HG03442 (cell line): Measurements from ENCODE around the gene PRDM1.

Experiments used
- ATAC-seq: cut with Tn5 transposase; IDR thresholded peaks from one replicate; pipeline ENCODE4 v1.9.1; 2021; ENCODE audit warnings: mild to moderate bottlenecking, moderate library complexity; ENCODE audit not compliant: unreplicated experiment

Gene PRDM1

GRCh38 chr6:106069478-106069877 lies 16.7 kb upstream of the PRDM1 start:
- ATAC-seq = no peak

GRCh38 chr6:106070636-106071035 lies 15.5 kb upstream of the PRDM1 start:
- no peak for ATAC-seq

- no peak for ATAC-seq
These were observed 13.5 kb upstream of the PRDM1 start for GRCh38 chr6:106072501-106073090.

GRCh38 chr6:106074146-106074545 lies 12.0 kb upstream of the PRDM1 start:
- no peak for ATAC-seq

GRCh38 chr6:106076139-106076538 lies 10.0 kb upstream of the PRDM1 start:
- ATAC-seq = no peak

- ATAC-seq = no peak
These were observed 9.0 kb upstream of the PRDM1 start for GRCh38 chr6:106077170-106077569.

GRCh38 chr6:106077881-106078280 lies 8.3 kb upstream of the PRDM1 start:
- ATAC-seq = no peak

GRCh38 chr6:106079961-106080762 lies 6.0 kb upstream of the PRDM1 start:
- no peak for ATAC-seq

GRCh38 chr6:106080763-106081095 lies 5.4 kb upstream of the PRDM1 start:
- no peak for ATAC-seq

- ATAC-seq = no peak
These were observed 4.4 kb upstream of the PRDM1 start for GRCh38 chr6:106081715-106082114.

- no peak for ATAC-seq
These were observed 3.3 kb upstream of the PRDM1 start for GRCh38 chr6:106082735-106083398.

- no peak for ATAC-seq
These were observed 2.5 kb upstream of the PRDM1 start for GRCh38 chr6:106083618-106084017.

GRCh38 chr6:106084106-106084988 lies 1.8 kb upstream of the PRDM1 start:
- ATAC-seq = peak; percentile 75

- no peak for ATAC-seq
These were observed 996 bp upstream of the PRDM1 start for GRCh38 chr6:106084989-106085691.

GRCh38 chr6:106085692-106085983 lies 498 bp upstream of the PRDM1 start:
- no peak for ATAC-seq

GRCh38 chr6:106086814-106087175 lies 659 bp downstream of the PRDM1 start:
- ATAC-seq = no peak

GRCh38 chr6:106087548-106088325 lies 1.6 kb downstream of the PRDM1 start:
- ATAC-seq = no peak

- ATAC-seq = no peak
These were observed 3.9 kb downstream of the PRDM1 start for GRCh38 chr6:106090001-106090400.

GRCh38 chr6:106092279-106092678 lies 6.1 kb downstream of the PRDM1 start:
- no peak for ATAC-seq
